ENCODE results near the gene SRGAP3.
A peak's percentile ranks its signal among the peaks of the same experiment; 100 is the strongest.

SRGAP3 gene

DNA sequence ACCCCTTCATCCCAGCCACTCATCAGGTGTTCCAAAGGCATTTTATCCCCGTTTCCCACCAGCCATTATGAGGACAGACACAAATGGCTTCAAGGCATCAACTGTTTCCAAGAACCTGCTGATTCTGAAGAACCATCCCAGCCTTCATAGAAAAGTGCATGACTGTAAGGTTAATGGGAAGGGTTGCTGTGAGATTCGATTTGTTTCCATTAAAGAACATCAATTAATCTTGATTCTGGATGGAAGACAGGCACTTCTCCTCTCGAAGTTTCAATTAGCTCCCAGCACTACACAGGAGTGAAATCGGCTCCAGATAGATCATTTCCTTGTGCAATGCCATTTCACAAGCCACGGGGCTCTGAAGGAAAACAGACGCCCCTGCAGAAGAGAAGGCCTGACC, 25.8 kb downstream of the SRGAP3 start:
- no peak for DNase-seq

DNA sequence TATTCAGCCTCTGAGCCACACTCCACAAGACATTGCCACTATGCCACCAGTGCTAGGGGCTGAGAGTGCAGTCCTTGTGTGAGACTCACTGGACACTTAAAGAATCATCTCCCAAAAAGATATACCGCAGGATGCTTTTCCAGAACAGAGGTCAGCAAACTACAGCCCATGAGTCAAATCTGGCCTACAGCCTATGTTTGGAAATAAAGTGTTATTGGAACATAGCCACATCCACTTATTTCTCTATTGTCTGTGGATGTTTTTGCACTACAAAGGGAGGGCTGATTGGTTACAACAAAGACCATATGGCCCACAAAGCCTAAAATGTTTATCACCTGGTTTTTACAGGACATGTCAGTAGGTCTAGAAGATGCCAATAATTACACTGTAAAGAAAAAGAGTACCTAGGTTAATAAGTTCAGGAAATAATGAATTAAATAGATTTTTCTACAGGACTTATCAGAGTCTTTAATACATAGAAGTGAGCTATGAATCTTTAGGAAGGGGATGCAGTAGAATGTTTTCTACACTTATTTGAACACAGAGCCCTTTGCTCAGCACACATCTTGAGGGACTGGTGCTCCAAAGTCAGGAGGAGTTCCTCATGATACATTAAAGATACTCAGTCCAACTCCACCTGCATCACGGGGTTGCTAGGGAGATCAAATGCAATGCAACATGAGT, 26.3 kb downstream of the SRGAP3 start:
- no peak for DNase-seq

GRCh38 chr3:9222049-9222448, 27.4 kb downstream of the SRGAP3 start:
- DNase-seq = no peak

DNA sequence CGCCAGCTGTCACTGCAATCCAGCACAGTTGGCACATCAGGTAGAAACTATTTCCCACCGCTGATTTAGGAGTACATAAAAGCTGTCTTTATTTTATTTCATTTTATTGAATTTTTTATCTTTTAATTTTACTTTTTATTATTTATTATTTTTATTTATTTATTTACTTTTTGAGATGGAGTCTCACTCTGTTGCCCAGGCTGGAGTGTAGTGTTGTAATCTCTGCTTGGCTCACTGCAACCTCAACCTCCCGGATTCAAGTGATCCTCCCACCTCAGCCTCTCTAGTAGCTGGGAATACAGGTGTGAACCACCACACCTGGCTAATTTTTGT, 31.0 kb downstream of the SRGAP3 start:
- no peak for DNase-seq

GRCh38 chr3:9217784-9218513, 31.5 kb downstream of the SRGAP3 start:
- DNase-seq = no peak

GRCh38 chr3:9216736-9217135, 32.7 kb downstream of the SRGAP3 start:
- DNase-seq = no peak

DNA sequence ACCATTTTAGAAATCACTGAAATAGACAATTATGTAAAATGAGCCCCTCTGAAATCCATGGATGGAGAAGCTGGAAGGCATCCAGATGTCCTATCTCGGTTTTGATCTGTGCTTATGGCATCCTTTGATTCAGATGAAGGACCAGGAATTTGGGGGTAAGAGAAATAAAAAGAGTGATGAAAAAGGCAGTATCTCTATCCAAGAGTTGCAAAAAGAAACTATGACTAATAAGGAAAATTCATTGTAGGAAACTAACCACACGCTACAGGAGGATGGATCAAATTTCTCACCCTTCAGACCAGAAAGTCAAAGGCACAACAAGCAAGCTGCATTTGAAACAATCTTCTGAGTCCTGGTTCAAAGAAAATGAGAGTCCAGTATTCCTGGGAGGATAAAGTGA, 34.8 kb downstream of the SRGAP3 start:
- no peak for DNase-seq

DNA sequence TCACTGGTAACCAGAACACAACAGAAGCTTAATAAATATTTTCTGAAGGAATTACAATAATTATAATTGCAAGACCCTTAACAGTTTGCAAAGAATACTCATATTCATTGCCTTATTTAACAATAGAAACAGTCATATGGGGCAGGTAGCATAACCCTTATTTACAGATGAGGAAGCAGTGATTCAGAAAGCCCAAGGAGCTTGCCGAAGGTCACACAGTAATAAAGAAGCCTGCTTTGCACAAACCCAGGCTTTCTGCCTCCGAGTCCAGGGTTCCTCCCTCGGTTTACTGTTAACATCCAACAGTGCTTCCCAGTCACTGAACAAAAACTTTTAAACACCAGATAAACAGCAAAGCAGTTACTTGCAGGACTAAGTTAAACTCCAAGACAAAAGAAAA, 35.3 kb downstream of the SRGAP3 start:
- DNase-seq = no peak

DNA sequence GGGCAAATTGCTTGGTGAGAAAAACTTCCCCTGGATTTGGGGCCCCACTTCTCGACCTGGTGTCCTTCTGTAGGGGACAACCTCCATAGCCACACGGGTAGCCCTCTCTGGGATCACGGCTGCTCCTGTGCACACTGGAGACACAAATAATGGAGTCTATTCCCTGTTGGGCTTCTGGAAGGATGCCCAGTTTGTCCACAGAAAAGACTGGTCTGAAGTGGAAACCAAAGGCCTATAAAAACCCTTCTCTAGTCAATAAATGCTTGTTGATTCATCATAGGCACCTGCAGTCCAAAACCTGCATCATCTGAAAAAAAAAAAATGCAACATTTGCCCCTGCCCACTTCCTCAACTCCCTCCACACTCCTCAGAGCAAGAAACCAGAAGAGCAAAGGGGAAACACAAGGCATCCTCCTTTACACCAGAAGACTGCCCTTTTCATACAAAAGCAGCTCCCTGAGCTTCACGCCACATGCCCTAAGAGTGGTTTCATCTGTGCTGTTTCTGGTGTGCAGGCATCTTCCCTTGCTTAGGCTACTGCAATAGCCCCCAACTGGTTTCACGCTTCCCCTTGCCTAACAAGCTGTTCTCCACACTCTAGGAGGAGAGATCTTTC, 36.3 kb downstream of the SRGAP3 start:
- DNase-seq = peak; percentile 72

GRCh38 chr3:9211155-9211950, 38.1 kb downstream of the SRGAP3 start:
- DNase-seq = no peak

DNA sequence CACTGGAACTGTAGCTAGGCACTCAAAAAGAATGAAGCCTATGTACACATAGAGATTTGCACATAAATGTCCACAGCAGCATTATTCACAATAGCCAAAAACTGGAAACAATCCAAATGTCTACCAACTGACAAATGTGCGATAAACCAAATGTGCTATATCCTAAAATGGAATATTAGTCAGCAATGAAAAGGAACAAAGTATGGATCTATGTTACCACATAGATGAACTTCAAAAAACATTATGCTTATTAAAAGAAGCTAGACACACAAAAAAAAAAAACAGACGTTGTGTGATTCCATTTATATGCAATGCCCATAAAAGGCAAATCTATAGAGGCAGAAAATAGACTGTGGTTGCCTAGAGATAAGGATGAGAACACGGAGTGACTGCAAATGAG, 39.7 kb downstream of the SRGAP3 start:
- DNase-seq = no peak

DNA sequence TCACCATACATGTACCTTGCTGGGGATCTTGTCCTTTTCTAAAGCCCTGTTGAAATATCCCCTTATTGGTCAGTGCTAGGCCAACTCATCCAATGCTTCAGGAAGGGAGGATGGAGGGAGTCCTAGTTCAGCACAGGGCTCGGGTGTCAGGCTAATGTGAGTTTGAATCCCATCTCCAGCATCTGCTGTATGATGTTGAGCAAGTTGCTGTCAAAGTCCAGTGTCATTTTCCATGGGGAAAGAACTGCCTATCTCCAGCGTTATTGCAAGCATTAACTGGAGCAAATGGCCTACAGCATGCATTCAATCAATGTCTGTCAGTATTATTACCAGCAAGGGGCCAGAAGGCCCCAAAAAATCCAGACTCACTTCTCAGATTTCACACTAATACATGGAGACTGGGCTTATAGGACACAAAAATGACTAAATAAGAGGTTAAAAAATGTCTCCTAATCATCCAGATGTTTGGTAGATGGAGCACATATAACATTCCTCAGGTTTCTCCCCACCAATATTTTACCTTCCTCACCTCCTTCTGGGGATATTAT, 40.8 kb downstream of the SRGAP3 start:
- no peak for DNase-seq

GRCh38 chr3:9207116-9207763, 42.2 kb downstream of the SRGAP3 start:
- no peak for DNase-seq

DNA sequence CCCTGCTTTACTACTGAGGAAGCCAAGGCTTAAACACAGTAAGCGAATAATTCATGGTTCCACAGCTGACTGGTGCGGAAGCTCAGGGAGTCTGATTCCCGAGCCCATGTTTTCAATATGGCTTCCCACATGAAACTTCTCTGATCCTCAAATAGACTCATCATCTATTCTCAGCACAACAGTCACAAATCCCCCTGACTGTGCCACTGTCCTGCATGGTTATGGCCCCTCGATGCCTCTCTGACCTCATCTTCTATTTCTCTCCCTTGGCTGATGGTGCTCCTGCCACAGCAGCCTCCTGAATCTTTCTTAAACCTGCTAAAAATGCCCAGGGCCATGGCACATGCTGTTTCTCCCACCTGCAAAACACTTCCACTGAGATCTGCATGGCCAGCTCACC, 43.2 kb downstream of the SRGAP3 start:
- no peak for DNase-seq

- no peak for DNase-seq
Measured at GRCh38 chr3:9205345-9206143, 43.9 kb downstream of the SRGAP3 start.

- peak; percentile 30 for DNase-seq
Measured at GRCh38 chr3:9204253-9204992, 45.0 kb downstream of the SRGAP3 start.

DNA sequence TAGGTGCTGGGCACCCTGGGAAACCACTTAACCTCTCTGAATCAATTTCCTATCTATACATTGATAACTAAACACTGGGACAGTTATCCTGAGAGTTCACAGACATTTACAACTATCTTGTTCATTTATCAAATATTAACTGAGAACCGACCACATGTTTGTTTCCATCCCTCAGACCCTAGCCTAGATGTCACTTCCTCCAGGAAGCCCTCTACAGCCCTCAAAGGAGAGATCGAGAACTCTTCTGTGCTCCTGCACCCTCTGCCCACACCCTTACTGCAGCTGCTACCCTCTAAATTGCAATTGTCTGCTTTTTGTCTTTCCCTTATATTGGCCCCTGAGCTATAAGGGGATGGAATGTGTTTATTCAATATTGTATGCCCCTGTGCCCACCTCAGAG, 46.1 kb downstream of the SRGAP3 start:
- DNase-seq = no peak

DNA sequence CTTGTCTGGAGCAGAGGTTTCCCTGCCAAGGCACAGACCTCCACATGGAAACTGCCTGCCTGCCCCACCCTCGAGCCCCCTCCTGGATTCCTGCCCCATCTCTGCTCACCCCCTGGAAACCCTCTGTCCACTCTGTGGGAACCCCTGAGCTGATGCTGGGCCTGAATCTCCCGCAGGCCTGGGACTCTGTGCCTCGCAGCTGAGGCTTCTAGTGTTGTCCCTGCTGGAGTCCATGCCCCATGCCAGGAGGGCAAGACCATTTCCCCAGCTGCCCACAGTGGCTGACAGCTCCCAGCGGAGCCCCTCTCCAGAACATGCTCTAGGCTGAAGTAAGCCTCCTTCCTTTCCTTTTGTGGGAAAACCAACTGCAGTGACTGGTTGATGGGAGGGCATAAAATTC, 46.9 kb downstream of the SRGAP3 start:
- no peak for DNase-seq

DNA sequence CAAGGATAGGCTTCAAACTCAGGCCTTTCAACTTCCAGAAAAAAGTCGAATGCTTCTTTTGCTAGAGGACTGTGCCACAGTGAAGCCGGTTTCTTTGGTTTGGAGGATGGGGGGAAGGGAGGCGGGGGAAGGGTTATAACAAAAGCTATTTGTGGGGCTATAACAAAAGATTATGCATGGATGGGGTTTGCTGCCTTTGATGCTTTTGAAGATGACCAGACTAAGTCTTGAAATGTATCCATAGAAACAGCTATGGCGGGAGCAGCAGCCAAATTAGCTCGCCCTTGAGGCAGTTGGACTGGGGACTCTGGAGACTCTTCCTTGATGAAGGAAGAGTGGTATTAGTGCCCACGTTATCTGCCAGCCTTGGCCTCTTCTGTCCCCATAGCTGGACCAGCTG, 47.5 kb downstream of the SRGAP3 start:
- DNase-seq = no peak

GRCh38 chr3:9201266-9201665, 48.2 kb downstream of the SRGAP3 start:
- no peak for DNase-seq

GRCh38 chr3:9199775-9200174, 49.7 kb downstream of the SRGAP3 start:
- DNase-seq = no peak
